Activated CD8-positive, alpha-beta memory T cell treated with anti-CD3 and anti-CD28 coated beads, Interleukin-2, amount 10 ng/mL, durations not matched to agents 7 days and 5 days (primary cell): ENCODE measurements around the gene DHRS1. TPM values are rescaled to one million over a fixed set of nuclear protein-coding genes. Genes with fewer than 3 reads are reported as not detected.

ENCODE experiments used
- ATAC-seq: fragments of 150-1000 bp; cut with Tn5 transposase; one replicate; pipeline ENCODE4 v1.10.0; 2021; ENCODE audit warnings: moderate library complexity
- CTCF ChIA-PET: fragments of 350-600 bp; sonication (Branson Sonifier 250); formaldehyde crosslinking; loops from one replicate; lab custom pipeline; 2021; ENCODE audit warnings: antibody characterized with exemption; lab: Charles Lee
- DNase-seq: peaks from one replicate; pipeline ENCODE4 v3.0.0-alpha.2; 2020
- H3K27ac Mint-ChIP-seq: one replicate; pipeline ENCODE4 v1.8.0; 2021; ENCODE audit warnings: mild to moderate bottlenecking, mixed read lengths
- H3K27me3 Mint-ChIP-seq: one replicate; pipeline ENCODE4 v1.8.0; 2021; ENCODE audit warnings: mixed read lengths
- H3K36me3 Mint-ChIP-seq: one replicate; pipeline ENCODE4 v1.8.0; 2021; ENCODE audit warnings: mild to moderate bottlenecking, mixed read lengths
- H3K4me1 Mint-ChIP-seq: one replicate; pipeline ENCODE4 v1.8.0; 2021; ENCODE audit warnings: mixed read lengths
- H3K4me3 Mint-ChIP-seq: one replicate; pipeline ENCODE4 v1.8.0; 2021; ENCODE audit warnings: mild to moderate bottlenecking, moderate library complexity, mixed read lengths
- H3K9me3 Mint-ChIP-seq: one replicate; pipeline ENCODE4 v1.8.0; 2022; ENCODE audit warnings: low read depth, mixed read lengths
- total RNA-seq, 2 experiments: library from RNA; stranded (reverse); gene quantifications; one replicate each; pipeline ENCODE4 v1.2.3, GENCODE V29; 2021

The DHRS1 gene
- total RNA-seq, 2 experiments from 2014 or later, result 14.2 to 26.5 TPM

GRCh38 chr14:24311837-24312615 is 12.4 kb upstream of the DHRS1 start:
- CTCF ChIA-PET, result interaction anchor here (1.0 to 20.8 kb wide), 13 partner anchors 12 to 124 kb away, joined by 3 to 541 read pairs (median 19); partner anchors contain the start of genes ADCY4, CBLN3, CHMP4A and DHRS1
- DNase-seq, result no peak
- Mint-ChIP-seq H3K4me1 (peaks cover 77% of the 10 kb centered on the region), H3K9me3 (no peaks in the 10 kb centered on the region), H3K4me3 (peak overlapping the region; percentile 75), H3K27me3 (no peaks in the 10 kb centered on the region), H3K27ac (peak overlapping the region; percentile 87), H3K36me3 (peaks cover 26% of the 10 kb centered on the region)
- no peak for ATAC-seq

- peaks cover 72% of the 10 kb centered on the region for H3K4me1 Mint-ChIP-seq
- peaks cover 31% of the 10 kb centered on the region for H3K36me3 Mint-ChIP-seq
- H3K27me3 Mint-ChIP-seq, result no peaks in the 10 kb centered on the region
- H3K4me3 Mint-ChIP-seq, result peak within 1 kb of the TSS; percentile 75
- peak within 1 kb of the TSS; percentile 87 for H3K27ac Mint-ChIP-seq
- CTCF ChIA-PET, result interaction anchor here (0.7 to 20.8 kb wide), 18 partner anchors 12 to 196 kb away, joined by 3 to 541 read pairs (median 12); partner anchors contain the start of genes ADCY4, CBLN3, CHMP4A and DCAF11
- H3K9me3 Mint-ChIP-seq, result no peaks in the 10 kb centered on the region
- ATAC-seq (peak; percentile 90), DNase-seq (peak; percentile 80)
Observed at GRCh38 chr14:24310646-24311604, 11.3 kb upstream of the DHRS1 start, which contains the start of gene LTB4R. Gene LTB4R, plus strand, starts transcription at chr14:24311502. Its CDS starts 4,150 bp downstream, at chr14:24315652.

- peaks cover 67% of the 10 kb centered on the region for H3K4me1 Mint-ChIP-seq
- H3K27me3 Mint-ChIP-seq, result no peaks in the 10 kb centered on the region
- no peak for ATAC-seq
- CTCF ChIA-PET, result interaction anchor here (0.7 to 20.8 kb wide), 17 partner anchors 11 to 195 kb away, joined by 3 to 541 read pairs (median 12); partner anchors contain the start of genes ADCY4, CBLN3, CHMP4A and DCAF11
- H3K4me3 Mint-ChIP-seq, result peak overlapping the region; percentile 75
- no peaks in the 10 kb centered on the region for H3K9me3 Mint-ChIP-seq
- DNase-seq, result no peak
- H3K36me3 Mint-ChIP-seq, result peaks cover 34% of the 10 kb centered on the region
- peak overlapping the region; percentile 80 for H3K27ac Mint-ChIP-seq
Observed at GRCh38 chr14:24310265-24310645, 10.7 kb upstream of the DHRS1 start.

- Mint-ChIP-seq H3K36me3 (peaks cover 39% of the 10 kb centered on the region), H3K9me3 (no peaks in the 10 kb centered on the region), H3K27me3 (no peaks in the 10 kb centered on the region), H3K4me3 (peak within 1 kb of the TSS; percentile 75), H3K4me1 (peaks cover 62% of the 10 kb centered on the region), H3K27ac (peak within 1 kb of the TSS; percentile 80)
- CTCF ChIA-PET, result interaction anchor here (1.5 to 20.8 kb wide), 14 partner anchors 11 to 195 kb away, joined by 4 to 541 read pairs (median 24); partner anchors contain the start of genes ADCY4, CBLN3, CHMP4A and DCAF11
- no peak for ATAC-seq
- DNase-seq, result no peak
Observed at GRCh38 chr14:24309538-24310264, 10.1 kb upstream of the DHRS1 start, which contains the start of gene LTB4R2. Gene LTB4R2, plus strand, starts transcription at chr14:24310140. Its CDS starts 525 bp downstream, at chr14:24310665.

GRCh38 chr14:24308342-24309124 is 9.0 kb upstream of the DHRS1 start:
- ATAC-seq (no peak), DNase-seq (no peak)
- peaks cover 37% of the 10 kb centered on the region for H3K36me3 Mint-ChIP-seq
- CTCF ChIA-PET, result interaction anchor here (0.7 to 20.8 kb wide), 32 partner anchors 9 to 250 kb away, joined by 3 to 541 read pairs (median 6); partner anchors contain the start of genes ADCY4, CBLN3, CHMP4A and DHRS1
- H3K27ac Mint-ChIP-seq, result no peak overlapping the region
- no peaks in the 10 kb centered on the region for H3K9me3 Mint-ChIP-seq
- H3K4me1 Mint-ChIP-seq, result peaks cover 50% of the 10 kb centered on the region
- no peak overlapping the region for H3K4me3 Mint-ChIP-seq
- no peaks in the 10 kb centered on the region for H3K27me3 Mint-ChIP-seq

- Mint-ChIP-seq H3K36me3 (peaks cover 41% of the 10 kb centered on the region), H3K4me3 (no peak within 1 kb of the TSS), H3K9me3 (no peaks in the 10 kb centered on the region), H3K27ac (peak within 1 kb of the TSS; percentile 67), H3K27me3 (no peaks in the 10 kb centered on the region), H3K4me1 (peaks cover 42% of the 10 kb centered on the region)
- CTCF ChIA-PET, result interaction anchor here (0.6 to 20.8 kb wide), 34 partner anchors 9 to 249 kb away, joined by 3 to 541 read pairs (median 6); partner anchors contain the start of genes ADCY4, CBLN3, CHMP4A and DHRS1
- peak; percentile 76 for DNase-seq
- ATAC-seq, result no peak
Observed at GRCh38 chr14:24307575-24308341, 8.2 kb upstream of the DHRS1 start, which contains the start of gene CIDEB. Gene CIDEB, minus strand, starts transcription at chr14:24307977. Its CDS starts 119 bp downstream, at chr14:24307858.

GRCh38 chr14:24307156-24307574 is 7.6 kb upstream of the DHRS1 start:
- H3K9me3 Mint-ChIP-seq, result no peaks in the 10 kb centered on the region
- H3K27me3 Mint-ChIP-seq, result no peaks in the 10 kb centered on the region
- H3K27ac Mint-ChIP-seq, result peak overlapping the region; percentile 67
- DNase-seq, result no peak
- H3K4me1 Mint-ChIP-seq, result peaks cover 36% of the 10 kb centered on the region
- no peak overlapping the region for H3K4me3 Mint-ChIP-seq
- peaks cover 45% of the 10 kb centered on the region for H3K36me3 Mint-ChIP-seq
- ATAC-seq, result no peak
- CTCF ChIA-PET, result interaction anchor here (0.6 to 20.8 kb wide), 17 partner anchors 8 to 214 kb away, joined by 3 to 541 read pairs (median 20); partner anchors contain the start of genes ADCY4, CBLN3, DHRS1 and GMPR2

GRCh38 chr14:24304019-24304387 is 4.4 kb upstream of the DHRS1 start:
- Mint-ChIP-seq H3K9me3 (no peaks in the 10 kb centered on the region), H3K36me3 (peaks cover 42% of the 10 kb centered on the region), H3K27ac (no peak overlapping the region), H3K4me3 (no peak overlapping the region), H3K27me3 (no peaks in the 10 kb centered on the region), H3K4me1 (peaks cover 37% of the 10 kb centered on the region)
- no peak for DNase-seq
- CTCF ChIA-PET, result interaction anchor here (0.9 to 20.8 kb wide), 3 partner anchors 6 to 61 kb away, joined by 3 to 541 read pairs (median 169); partner anchors contain the start of genes CIDEB, GMPR2, LTB4R and LTB4R2
- no peak for ATAC-seq

- Mint-ChIP-seq H3K4me3 (peak overlapping the region; percentile 86), H3K9me3 (no peaks in the 10 kb centered on the region), H3K27me3 (no peaks in the 10 kb centered on the region), H3K27ac (peak overlapping the region; percentile 89), H3K4me1 (peaks cover 54% of the 10 kb centered on the region), H3K36me3 (peaks cover 37% of the 10 kb centered on the region)
- ATAC-seq, result no peak
- CTCF ChIA-PET, result interaction anchor here (1.0 to 20.8 kb wide), 11 partner anchors 9 to 242 kb away, joined by 3 to 541 read pairs (median 20); partner anchors contain the start of genes CHMP4A, CIDEB, GMPR2 and LTB4R
- DNase-seq, result no peak
Observed at GRCh38 chr14:24300326-24300980, 873 bp upstream of the DHRS1 start.

GRCh38 chr14:24298892-24299254 is 707 bp downstream of the DHRS1 start:
- no peak for DNase-seq

More at GRCh38 chr14:24298892-24299254, 707 bp downstream of the DHRS1 start:
- peak; percentile 4 for ATAC-seq
- Mint-ChIP-seq H3K36me3 (peaks cover 26% of the 10 kb centered on the region), H3K27ac (peak overlapping the region; percentile 89), H3K4me3 (peak overlapping the region; percentile 86), H3K27me3 (no peaks in the 10 kb centered on the region), H3K4me1 (peaks cover 55% of the 10 kb centered on the region), H3K9me3 (no peaks in the 10 kb centered on the region)
- CTCF ChIA-PET, result interaction anchor here (1.2 to 20.8 kb wide), 10 partner anchors 9 to 241 kb away, joined by 3 to 541 read pairs (median 30); partner anchors contain the start of genes CHMP4A, CIDEB, EMC9 and GMPR2
